Spleen (tissue), 11 donors: ENCODE data around the gene ATG10. TPM values are rescaled to one million over a fixed set of nuclear protein-coding genes. Genes with fewer than 3 reads are reported as not detected.
A peak's percentile ranks its signal among the peaks of the same experiment; 100 is the strongest.

Source experiments
- DNase-seq: peaks from one replicate; pipeline ENCODE4 v3.0.0-alpha.2; 2020
- H3K27ac ChIP-seq, 8 donors: fragments of 200-600 bp; sonication (generic) in 7 of 8; 1 replicate in 4 of 8; 2 replicates in 4 of 8; pipeline versions ENCODE4 v1.5.0 to v1.8.0; 2016 to 2021; ENCODE audit warnings: inconsistent platforms in 4 of 8, mild to moderate bottlenecking in 4 of 8, moderate library complexity in 1 of 8
- H3K27me3 ChIP-seq, 7 donors: fragments of 200-600 bp; sonication (generic) in 6 of 7; replicated peaks in 1 of 7; 1 replicate in 4 of 7; 2 replicates in 3 of 7; pipeline versions ENCODE4 v1.5.0 to v1.8.0; 2016 to 2021; ENCODE audit warnings: inconsistent platforms in 3 of 7, mild to moderate bottlenecking in 1 of 7
- H3K36me3 ChIP-seq, 6 donors: fragments of 200-600 bp; sonication (generic) in 5 of 6; 1 replicate in 4 of 6; 2 replicates in 2 of 6; pipeline versions ENCODE4 v1.5.0 to v1.8.0; 2016 to 2021; ENCODE audit warnings: inconsistent platforms in 2 of 6
- H3K4me1 ChIP-seq, 6 donors: fragments of 200-600 bp; sonication (generic) in 5 of 6; 1 replicate in 3 of 6; 2 replicates in 3 of 6; pipeline versions ENCODE4 v1.5.0 to v1.8.0; 2016 to 2021; ENCODE audit warnings: inconsistent platforms in 3 of 6
- H3K4me3 ChIP-seq, 8 donors: fragments of 200-600 bp; sonication (generic) in 7 of 8; 1 replicate in 4 of 8; 2 replicates in 4 of 8; pipeline versions ENCODE4 v1.5.0 to v1.8.0; 2016 to 2021; ENCODE audit warnings: inconsistent platforms in 4 of 8, mild to moderate bottlenecking in 4 of 8, moderate library complexity in 2 of 8
- H3K9me3 ChIP-seq, 8 donors: fragments of 200-600 bp; sonication (generic) in 7 of 8; 1 replicate in 4 of 8; 2 replicates in 4 of 8; pipeline versions ENCODE4 v1.5.0 to v1.8.0; 2016 to 2021; ENCODE audit warnings: inconsistent platforms in 4 of 8
- POLR2A ChIP-seq, 3 donors: fragments of 450-650 bp; IDR thresholded peaks; one replicate each; pipeline ENCODE4 v1.5.1; 2017; ENCODE audit warnings: antibody characterized with exemption in 3 of 3, mild to moderate bottlenecking in 1 of 3
- POLR2AphosphoS5 ChIP-seq, 3 donors: sonication (generic); formaldehyde crosslinking; IDR thresholded peaks; one replicate each; pipeline ENCODE4 v1.5.1; 2017; ENCODE audit warnings: antibody characterized with exemption in 3 of 3
- WGBS, 5 donors: extraction: QIAGEN DNeasy Blood & Tissue Kit in 3 of 5; methylation state at CpG; one replicate each; pipeline versions ENCODE4 v1.1.5 to v1.1.7; 2013 to 2018; 5-methylcytosine and 5-hydroxymethylcytosine counted together
- intact Hi-C: fragments of 100-400 bp; cut with DNase I; formaldehyde crosslinking; loops from one replicate; pipeline ENCODE4 v1.15.0; 2023; ENCODE audit warnings: low total_unique reads
- polyA plus RNA-seq, 3 donors: library from polyadenylated mRNA; stranded (reverse); fragments of 200-250 nt; gene quantifications; one replicate each; pipeline ENCODE4 v1.2.1, GENCODE V29; 2013
- total RNA-seq, 7 donors: library from RNA; depleted of rRNA in 3 of 7; stranded (reverse); fragments of >200 nt in 3 of 7; fragmentation: NEBNext Ultra II Directional in 4 of 7; extraction: Animal tissue kit (Norgen Biotek cat#: 25700) in 4 of 7; gene quantifications; one replicate each; pipeline versions ENCODE4 v1.1.0 to v1.2.1, GENCODE V29; 2016 to 2021
- TF ChIP-seq, protein P1 (sequence below), 11 experiments: fragments of 200-600 bp in 7 of 11; fragments of 450-650 bp in 4 of 11; sonication (generic) in 4 of 11; IDR thresholded peaks in 8 of 11; conservative IDR thresholded peaks in 3 of 11; 1 replicate in 7 of 11; 2 replicates in 4 of 11; pipeline versions ENCODE4 v1.4.0 to v1.8.0; 2016 to 2021; ENCODE audit warnings: antibody characterized with exemption in 11 of 11, inconsistent platforms in 4 of 11, mild to moderate bottlenecking in 1 of 11
- donor health status: healthy with polysubstance abuse.
- donor health status: DM: no; HTN: no; CAD: no; lungs with moderate emphysema.
- donor health status: DM: no; HTN: no; CAD: no.
- donor health status: Bipolar disorder and iron deficiency.
- donor health status: healthy.
- donor health status: DM: no; HTN: no; CAD: no.
- donor health status: DM: yes; HTN: yes; CAD: no.

Gene ATG10
- total and polyA plus RNA-seq, 10 donors, result 1.7 to 9.1 (median 5.0) TPM

DNA sequence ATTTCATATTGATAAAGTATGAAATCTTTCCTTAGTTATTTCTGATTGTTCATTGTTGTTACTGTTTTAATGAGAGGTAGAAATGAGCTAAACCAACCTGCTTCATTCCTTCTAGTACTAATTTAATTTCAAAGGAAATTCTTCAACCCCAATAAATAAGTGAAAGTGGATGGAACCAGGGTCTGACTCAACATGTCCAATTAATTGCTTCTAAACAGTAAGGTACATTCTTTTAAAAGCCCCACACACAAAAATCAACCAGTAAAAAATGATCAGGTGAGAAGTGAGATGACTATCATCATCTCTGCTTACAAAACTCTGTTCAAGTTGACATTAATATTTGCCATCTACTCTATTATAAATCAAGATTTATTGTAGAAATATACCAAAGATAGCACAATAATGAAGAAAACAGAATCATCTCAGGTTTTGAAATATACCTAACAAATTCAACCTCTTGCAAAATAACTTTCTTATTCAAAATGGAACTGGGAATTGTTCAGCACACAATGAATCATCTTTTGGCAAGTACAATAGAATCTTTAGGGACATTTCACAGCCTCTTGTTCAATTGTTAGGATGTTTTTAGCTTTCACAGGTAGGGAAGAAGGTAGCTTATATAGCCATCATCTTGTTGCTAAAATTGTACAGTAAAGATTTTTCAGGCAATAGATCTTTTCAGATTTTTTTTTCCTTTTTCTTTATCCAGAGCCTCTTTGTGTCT lies 191.8 kb downstream of the ATG10 start:
- TF ChIP-seq POLR2AphosphoS5 (IDR thresholded peaks at IDR 0.05) (no peak), POLR2A (IDR thresholded peaks at IDR 0.05) (no peak)
- TF ChIP-seq, protein P1, sequence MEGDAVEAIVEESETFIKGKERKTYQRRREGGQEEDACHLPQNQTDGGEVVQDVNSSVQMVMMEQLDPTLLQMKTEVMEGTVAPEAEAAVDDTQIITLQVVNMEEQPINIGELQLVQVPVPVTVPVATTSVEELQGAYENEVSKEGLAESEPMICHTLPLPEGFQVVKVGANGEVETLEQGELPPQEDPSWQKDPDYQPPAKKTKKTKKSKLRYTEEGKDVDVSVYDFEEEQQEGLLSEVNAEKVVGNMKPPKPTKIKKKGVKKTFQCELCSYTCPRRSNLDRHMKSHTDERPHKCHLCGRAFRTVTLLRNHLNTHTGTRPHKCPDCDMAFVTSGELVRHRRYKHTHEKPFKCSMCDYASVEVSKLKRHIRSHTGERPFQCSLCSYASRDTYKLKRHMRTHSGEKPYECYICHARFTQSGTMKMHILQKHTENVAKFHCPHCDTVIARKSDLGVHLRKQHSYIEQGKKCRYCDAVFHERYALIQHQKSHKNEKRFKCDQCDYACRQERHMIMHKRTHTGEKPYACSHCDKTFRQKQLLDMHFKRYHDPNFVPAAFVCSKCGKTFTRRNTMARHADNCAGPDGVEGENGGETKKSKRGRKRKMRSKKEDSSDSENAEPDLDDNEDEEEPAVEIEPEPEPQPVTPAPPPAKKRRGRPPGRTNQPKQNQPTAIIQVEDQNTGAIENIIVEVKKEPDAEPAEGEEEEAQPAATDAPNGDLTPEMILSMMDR (IDR thresholded peaks at IDR 0.05 in 8 of 11, conservative IDR thresholded peaks at IDR 0.05 in 3 of 11), result no peak
- Histone ChIP-seq H3K4me1 (peaks cover 0 to 9% (median 4%) of the 10 kb centered on the region in 6 donors), H3K27ac (no peak overlapping the region), H3K9me3 (no peaks in the 10 kb centered on the region), H3K27me3 (no peaks in the 10 kb centered on the region), H3K36me3 (no peaks in the 10 kb centered on the region), H3K4me3 (no peak overlapping the region)
- intact Hi-C loops, result loop anchor here (10.0 kb wide), 1 partner anchor 739 kb away; no protein-coding TSS in a partner anchor
- no peak for DNase-seq

DNA sequence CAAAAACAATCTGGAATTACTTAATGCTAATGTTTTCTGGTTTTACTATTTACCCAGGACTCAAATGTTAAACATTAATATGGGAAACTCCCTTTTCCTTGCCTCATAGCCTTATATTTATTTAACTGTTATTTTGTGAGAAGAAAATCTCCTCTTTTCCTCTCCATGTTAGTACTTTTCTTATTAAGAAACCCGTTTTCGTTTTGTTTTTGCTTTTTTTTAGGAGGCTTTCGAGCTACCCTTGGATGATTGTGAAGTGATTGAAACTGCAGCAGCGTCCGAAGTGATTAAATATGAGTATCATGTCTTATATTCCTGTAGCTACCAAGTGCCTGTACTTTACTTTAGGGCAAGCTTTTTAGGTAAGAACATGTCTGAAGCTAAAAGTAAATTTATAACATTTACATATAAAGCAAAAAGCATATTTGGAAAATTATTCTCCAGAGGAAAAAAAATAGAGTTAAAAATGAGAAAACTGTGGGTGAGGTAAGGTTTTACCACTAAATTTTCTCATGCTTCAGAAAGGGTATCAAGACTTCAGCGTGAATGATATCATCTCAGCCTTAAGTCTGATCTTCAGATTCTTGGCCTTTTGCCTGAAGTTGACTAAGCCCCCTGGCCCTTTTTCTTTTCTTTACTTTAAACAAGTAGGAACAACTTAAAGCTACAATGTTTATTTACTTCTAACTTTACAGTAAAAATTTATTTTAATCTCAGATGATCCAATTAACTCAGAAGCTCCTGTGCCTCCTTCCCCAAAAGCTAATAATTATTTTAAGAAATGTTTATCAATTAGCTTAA lies 192.6 kb downstream of the ATG10 start:
- intact Hi-C loops, result loop anchor here (10.0 kb wide), 1 partner anchor 740 kb away; no protein-coding TSS in a partner anchor
- Histone ChIP-seq H3K4me3 (no peak overlapping the region), H3K9me3 (no peaks in the 10 kb centered on the region), H3K36me3 (no peaks in the 10 kb centered on the region), H3K4me1 (peaks cover 0 to 9% (median 4%) of the 10 kb centered on the region in 6 donors), H3K27ac (no peak overlapping the region), H3K27me3 (no peaks in the 10 kb centered on the region)
- no peak for DNase-seq
- TF ChIP-seq POLR2AphosphoS5 (IDR thresholded peaks at IDR 0.05) (no peak), POLR2A (IDR thresholded peaks at IDR 0.05) (no peak)
- TF ChIP-seq, protein P1 (IDR thresholded peaks at IDR 0.05 in 8 of 11, conservative IDR thresholded peaks at IDR 0.05 in 3 of 11), result no peak
- 84 to 94% (median 88%) methylated on average over 6 of the region's 6 CpGs for whole genome bisulfite sequencing, 5 donors

DNA sequence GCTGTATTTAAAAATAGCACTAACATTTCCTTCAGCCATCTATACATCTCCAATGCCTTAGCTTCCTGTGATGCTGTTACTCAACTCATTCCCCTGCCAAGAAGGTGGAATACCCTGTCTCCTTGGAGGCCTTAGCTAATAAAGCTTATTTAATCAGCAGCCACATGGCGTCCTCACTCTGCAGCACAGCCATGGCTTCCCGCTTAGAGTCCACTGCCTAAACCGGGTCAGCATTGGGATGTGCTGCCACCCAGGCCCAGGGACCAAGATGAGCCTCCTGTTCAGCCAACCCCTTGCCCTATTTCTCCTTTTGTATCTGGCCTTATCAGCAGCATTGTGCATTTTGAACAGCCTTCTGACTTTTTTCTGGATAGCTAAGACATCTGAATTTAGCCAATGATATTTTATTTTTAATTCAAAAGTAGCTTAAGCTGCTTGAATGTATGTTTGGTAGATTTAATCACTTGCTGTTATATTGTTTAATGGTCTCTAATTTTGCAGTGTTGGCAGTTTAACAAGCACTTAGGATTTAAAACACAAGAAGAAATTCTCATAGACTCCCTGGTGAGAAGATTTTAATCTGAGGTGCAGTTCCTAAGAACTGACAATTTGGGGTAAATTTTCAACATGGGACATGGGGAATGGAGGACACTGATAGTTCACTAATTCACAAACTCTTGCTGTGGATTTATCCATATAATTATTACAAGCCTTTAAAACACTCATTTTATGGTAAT lies 193.3 kb downstream of the ATG10 start:
- Histone ChIP-seq H3K4me1 (peaks cover 0 to 9% (median 4%) of the 10 kb centered on the region in 6 donors), H3K36me3 (no peaks in the 10 kb centered on the region), H3K27ac (peak overlapping the region in 2 of 8 donors; percentile 10 to 34), H3K9me3 (no peaks in the 10 kb centered on the region), H3K27me3 (no peaks in the 10 kb centered on the region), H3K4me3 (no peak overlapping the region)
- WGBS, 5 donors, result 82 to 94% (median 90%) methylated on average over 3 of the region's 3 CpGs
- DNase-seq, result no peak
- TF ChIP-seq, protein P1 (IDR thresholded peaks at IDR 0.05 in 8 of 11, conservative IDR thresholded peaks at IDR 0.05 in 3 of 11), result no peak
- TF ChIP-seq POLR2AphosphoS5 (IDR thresholded peaks at IDR 0.05) (no peak), POLR2A (IDR thresholded peaks at IDR 0.05) (no peak)
- intact Hi-C loops, result loop anchor here (5.0 to 10.0 kb wide), 2 partner anchors 313 to 740 kb away; no protein-coding TSS in a partner anchor
